IMR-90 (cell line): ENCODE measurements around the gene NAPEPLD. TPM values are rescaled to one million over a fixed set of nuclear protein-coding genes. Genes with fewer than 3 reads are reported as not detected.

Experiments used
- ATAC-seq: fragments of 200-7000 bp; cut with Tn5 transposase; 2 replicates; pipeline ENCODE4 v1.9.1; 2020; ENCODE audit warnings: low read depth, mild to moderate bottlenecking, moderate library complexity
- BruUV-seq: library from RNA; stranded (reverse); fragments of 400-500 nt; replicated peaks from 2 replicates; lab custom pipeline; 2021; lab: Mats Ljungman, UMichigan
- CTCF ChIA-PET: fragments of 300-600 bp; formaldehyde crosslinking; extraction: SDS; loops from one replicate; lab custom pipeline; 2021; ENCODE audit warnings: antibody characterized with exemption; lab: Yijun Ruan, JAX
- POLR2A ChIA-PET: fragments of 300-600 bp; sonication (Branson Sonifier 250); formaldehyde crosslinking; loops from one replicate; lab custom pipeline; 2022; ENCODE audit warnings: antibody characterized with exemption; ENCODE audit not compliant: unreplicated experiment; lab: Charles Lee
- DNase-seq: peaks from one replicate; pipeline ENCODE4 v3.0.0; 2013
- H2AFZ ChIP-seq: replicated peaks from 2 replicates; pipeline ENCODE3; 2013; ENCODE audit warnings: low read length, mild to moderate bottlenecking; ENCODE audit not compliant: poor library complexity
- H2AK5ac ChIP-seq: 2 replicates; pipeline ENCODE4 v1.6.1; 2013; ENCODE audit warnings: low read depth, low read length, inconsistent platforms
- H2AK9ac ChIP-seq: replicated peaks from 2 replicates; pipeline ENCODE3; 2013; ENCODE audit warnings: mild to moderate bottlenecking, low read depth, low read length, moderate library complexity; ENCODE audit not compliant: poor library complexity
- H2BK120ac ChIP-seq: 2 replicates; pipeline ENCODE4 v1.6.1; 2013; ENCODE audit warnings: low read depth, low read length, inconsistent platforms
- H2BK15ac ChIP-seq: 3 replicates; pipeline ENCODE4 v1.6.1; 2013; ENCODE audit warnings: low read depth, low read length, inconsistent platforms
- H2BK20ac ChIP-seq: 2 replicates; pipeline ENCODE4 v1.6.1; 2013; ENCODE audit warnings: low read depth, mild to moderate bottlenecking, inconsistent platforms, low read length, moderate library complexity
- H2BK5ac ChIP-seq: 2 replicates; pipeline ENCODE4 v1.6.1; 2013; ENCODE audit warnings: mild to moderate bottlenecking, low read depth, low read length, inconsistent platforms; ENCODE audit not compliant: poor library complexity, severe bottlenecking
- H3K14ac ChIP-seq: replicated peaks from 2 replicates; pipeline ENCODE4 v1.6.1; 2013; ENCODE audit warnings: low read depth, low read length, inconsistent platforms
- H3K18ac ChIP-seq: 2 replicates; pipeline ENCODE4 v1.6.1; 2013; ENCODE audit warnings: low read depth, low read length, control low read depth
- H3K23ac ChIP-seq: 2 replicates; pipeline ENCODE4 v1.6.1; 2013; ENCODE audit warnings: low read depth, low read length, inconsistent platforms
- H3K27ac ChIP-seq: 2 replicates; pipeline ENCODE4 v1.5.1; 2013; ENCODE audit warnings: mild to moderate bottlenecking, control low read depth, low read length; ENCODE audit not compliant: insufficient read depth
- H3K27me3 ChIP-seq: 2 replicates; pipeline ENCODE4 v1.6.1; 2013; ENCODE audit warnings: low read length; ENCODE audit not compliant: control insufficient read depth, insufficient read depth
- H3K36me3 ChIP-seq: 2 replicates; pipeline ENCODE4 v1.6.1; 2013; ENCODE audit warnings: low read length, mixed read lengths; ENCODE audit not compliant: control insufficient read depth, insufficient read depth
- H3K4ac ChIP-seq: 2 replicates; pipeline ENCODE4 v1.6.1; 2013; ENCODE audit warnings: low read depth, low read length, inconsistent platforms
- H3K4me1 ChIP-seq: 2 replicates; pipeline ENCODE4 v1.6.1; 2013; ENCODE audit warnings: low read length, mixed read lengths; ENCODE audit not compliant: control insufficient read depth, insufficient read depth
- H3K4me2 ChIP-seq: 2 replicates; pipeline ENCODE4 v1.6.1; 2013; ENCODE audit warnings: low read depth, mild to moderate bottlenecking, control low read depth, low read length, moderate library complexity
- H3K4me3 ChIP-seq: 2 replicates; pipeline ENCODE4 v1.5.1; 2013; ENCODE audit warnings: low read depth, mild to moderate bottlenecking, control low read depth, low read length, moderate library complexity; ENCODE audit not compliant: insufficient read depth
- H3K56ac ChIP-seq: 2 replicates; pipeline ENCODE4 v1.6.1; 2013; ENCODE audit warnings: low read length, inconsistent platforms; ENCODE audit not compliant: insufficient read depth; ENCODE audit errors: extremely low read depth
- H3K79me1 ChIP-seq, 2 experiments: 2 replicates each; pipeline ENCODE4 v1.6.1; 2013; ENCODE audit warnings: low read length in 2 of 2, inconsistent platforms in 1 of 2, low read depth in 1 of 2
- H3K9ac ChIP-seq: 2 replicates; pipeline ENCODE4 v1.6.1; 2013; ENCODE audit warnings: low read depth, low read length, control low read depth
- H3K9me1 ChIP-seq: 2 replicates; pipeline ENCODE4 v1.6.1; 2013; ENCODE audit warnings: low read length, inconsistent platforms; ENCODE audit not compliant: insufficient read depth
- H3K9me3 ChIP-seq: 2 replicates; pipeline ENCODE4 v1.6.1; 2013; ENCODE audit warnings: low read length; ENCODE audit not compliant: control insufficient read depth, insufficient read depth
- H4K20me1 ChIP-seq: 2 replicates; pipeline ENCODE4 v1.6.1; 2013; ENCODE audit warnings: low read length, inconsistent platforms; ENCODE audit not compliant: insufficient read depth
- H4K5ac ChIP-seq: 2 replicates; pipeline ENCODE4 v1.6.1; 2013; ENCODE audit warnings: mild to moderate bottlenecking, low read depth, low read length, control low read depth
- H4K8ac ChIP-seq, 2 experiments: 2 replicates each; pipeline ENCODE4 v1.6.1; 2013; ENCODE audit warnings: low read depth in 2 of 2, low read length in 2 of 2, control low read depth in 1 of 2, inconsistent platforms in 1 of 2
- H4K91ac ChIP-seq: 2 replicates; pipeline ENCODE4 v1.6.1; 2013; ENCODE audit warnings: low read depth, low read length, inconsistent platforms; ENCODE audit not compliant: insufficient read depth
- MAFK ChIP-seq: IDR thresholded peaks from 2 replicates; pipeline ENCODE4 v1.6.1; 2012; ENCODE audit warnings: low read depth, low read length, improper control_type of control experiment
- POLR2A ChIP-seq: IDR thresholded peaks from 2 replicates; pipeline ENCODE4 v1.6.1; 2012; ENCODE audit warnings: mild to moderate bottlenecking, low read depth, low read length
- WGBS, 2 experiments: methylation state at CpG; one replicate each; pipeline versions ENCODE4 v1.1.5 to v1.1.7; 2013; ENCODE audit warnings: missing lambda C conversion rate in 2 of 2; ENCODE audit not compliant: insufficient read length in 1 of 2; ENCODE audit errors: extremely low coverage in 2 of 2; 5-methylcytosine and 5-hydroxymethylcytosine counted together
- dilution Hi-C: fragments of 300-500 bp; cut with HindIII; formaldehyde crosslinking; loops from one replicate; pipeline ENCODE4 v1.14.3; 2018; ENCODE audit warnings: low sequenced_read_pairs; ENCODE audit not compliant: unreplicated experiment
- in situ Hi-C: fragments of 300-500 bp; cut with MboI; formaldehyde crosslinking; loops from 3 replicates; pipeline ENCODE4 v1.14.3; 2019; ENCODE audit warnings: low sequenced_read_pairs, inconsistent platforms, mixed read lengths
- intact Hi-C: fragments of 100-400 bp; cut with micrococcal nuclease; formaldehyde crosslinking; loops from 2 replicates; pipeline ENCODE4 v1.10.0; 2022
- polyA plus RNA-seq, 3 experiments: library from polyadenylated mRNA; depleted of rRNA; stranded (reverse); fragments of >200 nt; gene quantifications; 2 replicates each; pipeline ENCODE4 v1.2.3, GENCODE V29; 2012; ENCODE audit warnings: low replicate concordance in 1 of 3
- total RNA-seq: library from RNA; depleted of rRNA; stranded (reverse); fragments of >200 nt; gene quantifications from 2 replicates; pipeline ENCODE4 v1.2.3, GENCODE V29; 2012
- TF ChIP-seq, protein P1 (sequence below): conservative IDR thresholded peaks from 2 replicates; pipeline ENCODE4 v1.5.1; 2012; ENCODE audit warnings: mild to moderate bottlenecking, low read depth, low read length, improper control_type of control experiment

NAPEPLD gene
- total and polyA plus RNA-seq, 2 of the 4 experiments (the other 2 are of a cell fraction): 2.2 to 3.4 TPM

- Histone ChIP-seq H2BK120ac (no peak overlapping the region), H2BK15ac (no peak overlapping the region), H3K79me1 (peaks cover 2 to 3% of the 10 kb centered on the region in 2 experiments; a peak in 1 of 4 replicates), H3K9me3 (no peaks in the 10 kb centered on the region), H4K20me1 (no peaks in the 10 kb centered on the region), H3K36me3 (no peaks in the 10 kb centered on the region), H2AK5ac (no peak overlapping the region), H3K4me2 (no peak overlapping the region), H3K4ac (no peak overlapping the region), H3K9me1 (no peaks in the 10 kb centered on the region; the same call in 1 of the 2 replicates), H4K5ac (no peak overlapping the region), H3K18ac (no peak overlapping the region), H4K8ac (no peak overlapping the region), H4K91ac (no peak overlapping the region), H2AK9ac (no peak overlapping the region), H3K4me1 (no peaks in the 10 kb centered on the region; the same call in 1 of the 2 replicates), H3K14ac (no peak overlapping the region), H2BK5ac (no peak overlapping the region), H2AFZ (no peak overlapping the region), H3K23ac (no peak overlapping the region), H2BK20ac (no peak overlapping the region), H3K56ac (no peak overlapping the region), H3K27me3 (no peaks in the 10 kb centered on the region), H3K27ac (no peak overlapping the region), H3K9ac (no peak overlapping the region), H3K4me3 (no peak overlapping the region)
- no TSS peak for BruUV-seq
- TF ChIP-seq MAFK (peak; percentile 85), POLR2A (no peak)
- TF ChIP-seq, protein P1, sequence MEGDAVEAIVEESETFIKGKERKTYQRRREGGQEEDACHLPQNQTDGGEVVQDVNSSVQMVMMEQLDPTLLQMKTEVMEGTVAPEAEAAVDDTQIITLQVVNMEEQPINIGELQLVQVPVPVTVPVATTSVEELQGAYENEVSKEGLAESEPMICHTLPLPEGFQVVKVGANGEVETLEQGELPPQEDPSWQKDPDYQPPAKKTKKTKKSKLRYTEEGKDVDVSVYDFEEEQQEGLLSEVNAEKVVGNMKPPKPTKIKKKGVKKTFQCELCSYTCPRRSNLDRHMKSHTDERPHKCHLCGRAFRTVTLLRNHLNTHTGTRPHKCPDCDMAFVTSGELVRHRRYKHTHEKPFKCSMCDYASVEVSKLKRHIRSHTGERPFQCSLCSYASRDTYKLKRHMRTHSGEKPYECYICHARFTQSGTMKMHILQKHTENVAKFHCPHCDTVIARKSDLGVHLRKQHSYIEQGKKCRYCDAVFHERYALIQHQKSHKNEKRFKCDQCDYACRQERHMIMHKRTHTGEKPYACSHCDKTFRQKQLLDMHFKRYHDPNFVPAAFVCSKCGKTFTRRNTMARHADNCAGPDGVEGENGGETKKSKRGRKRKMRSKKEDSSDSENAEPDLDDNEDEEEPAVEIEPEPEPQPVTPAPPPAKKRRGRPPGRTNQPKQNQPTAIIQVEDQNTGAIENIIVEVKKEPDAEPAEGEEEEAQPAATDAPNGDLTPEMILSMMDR: no peak
- in situ Hi-C loops (no loop called here), intact Hi-C loops (no loop called here), dilution Hi-C loops (no loop called here)
- ATAC-seq: no peak
- ChIA-PET CTCF (no interaction called here), POLR2A (interaction anchor here (0.5 kb wide), 1 partner anchor 8 kb away, joined by 3 read pairs; the partner anchor contains the start of gene NAPEPLD)
- no peak for DNase-seq
- no CpG with 5 or more reads among the region's 2 CpGs for WGBS, 2 experiments
These were observed 8.2 kb downstream of the NAPEPLD start for GRCh38 chr7:103140685-103141084.
